Mucosa of descending colon (tissue), 3 donors: ENCODE data around the gene SLC46A1. TPM values are rescaled to one million over a fixed set of nuclear protein-coding genes. Genes with fewer than 3 reads are reported as not detected.
A peak's percentile ranks its signal among the peaks of the same experiment; 100 is the strongest.

Experiments
- ATAC-seq: fragments of 200-7000 bp; cut with Tn5 transposase; one replicate; pipeline ENCODE4 v1.9.1; 2020; ENCODE audit warnings: mild to moderate bottlenecking, moderate library complexity
- DNase-seq, 3 donors: peaks; one replicate each; pipeline ENCODE4 v3.0.0-alpha.2; 2020
- H3K36me3 ChIP-seq: fragments of 200-600 bp; one replicate; pipeline ENCODE4 v1.8.0; 2021; ENCODE audit warnings: low read depth, mild to moderate bottlenecking
- H3K4me1 ChIP-seq: fragments of 200-600 bp; one replicate; pipeline ENCODE4 v1.8.0; 2021; ENCODE audit warnings: low read depth, mild to moderate bottlenecking
- H3K4me3 ChIP-seq: fragments of 200-600 bp; one replicate; pipeline ENCODE4 v1.8.0; 2021; ENCODE audit warnings: mild to moderate bottlenecking
- H3K9me3 ChIP-seq: fragments of 200-600 bp; one replicate; pipeline ENCODE4 v1.8.0; 2021; ENCODE audit warnings: mild to moderate bottlenecking
- intact Hi-C, 2 donors: fragments of 100-400 bp; cut with DNase I in 1 of 2; cut with micrococcal nuclease in 1 of 2; formaldehyde crosslinking; loops; one replicate each; pipeline versions ENCODE4 v1.11.0 to v1.11.1; 2022; cut with DNase I, micrococcal nuclease
- total RNA-seq, 3 donors: library from RNA; stranded (reverse); fragmentation: NEBNext Ultra II Directional in 2 of 3; extraction: Animal tissue kit (Norgen Biotek cat#: 25700) in 2 of 3; gene quantifications; one replicate each; pipeline versions ENCODE4 v1.2.1 to v1.2.4, GENCODE V29; 2021 to 2023
- TF ChIP-seq, protein P1 (sequence below): fragments of 200-600 bp; IDR thresholded peaks from one replicate; pipeline ENCODE4 v1.8.0; 2022; ENCODE audit warnings: antibody characterized with exemption, mild to moderate bottlenecking
- donor health status: DM: no; HTN: no; CAD: no; lungs with moderate emphysema.
- donor health status: DM: no; HTN: no; CAD: no.
- donor health status: DM: no; HTN: yes; CAD: no.

The SLC46A1 gene
- total RNA-seq, 3 donors from 2014 or later: 4.2 to 10.0 (median 8.6) TPM

DNA sequence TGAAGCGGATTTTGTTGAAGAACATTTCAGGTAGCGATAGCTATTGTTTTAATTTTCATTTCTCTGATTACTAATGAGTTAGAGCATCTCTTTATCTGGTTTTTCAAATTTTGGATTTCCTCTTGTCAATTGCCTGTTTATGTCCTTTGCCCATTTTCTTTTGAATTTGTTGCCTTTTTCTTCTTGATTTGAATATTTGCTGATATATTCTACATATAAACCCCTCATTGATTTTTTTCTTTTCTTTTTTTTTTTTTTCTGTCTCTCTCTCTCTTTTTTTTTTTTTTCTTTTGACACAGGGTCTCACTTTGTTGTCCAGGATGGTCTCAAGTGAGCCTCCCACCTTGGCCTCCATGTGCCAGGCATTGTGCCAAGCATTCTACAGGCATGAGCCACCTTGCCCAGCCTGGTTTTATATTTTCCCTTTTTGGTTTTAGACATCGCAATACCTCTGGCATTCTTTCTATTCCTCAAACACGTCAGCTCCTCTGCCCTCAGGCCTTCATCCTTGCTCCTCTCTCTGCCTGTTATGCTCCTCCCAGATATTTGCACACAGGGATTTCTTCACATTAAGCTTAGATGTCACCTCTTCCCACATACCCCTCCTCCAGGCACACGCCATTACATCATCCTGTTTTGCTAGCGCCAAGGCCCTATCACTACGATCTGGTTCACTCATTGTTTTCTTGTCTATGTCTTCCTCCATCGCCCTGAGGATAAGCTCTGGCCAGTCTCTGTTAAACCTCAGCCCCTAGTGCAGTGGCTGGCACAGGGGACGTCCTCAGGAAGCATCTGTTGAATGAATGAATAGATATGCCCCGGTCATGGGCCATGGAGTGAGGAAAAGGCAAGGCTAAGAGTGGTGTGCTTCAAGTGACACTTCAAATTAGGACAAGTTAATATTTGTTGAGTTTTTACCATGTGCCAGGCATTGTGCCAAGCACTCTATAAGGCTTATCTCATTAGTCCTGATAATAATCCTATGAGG lies 25.9 kb downstream of the SLC46A1 start:
- ATAC-seq (no peak), DNase-seq (no peak)
- H3K9me3 ChIP-seq: no peaks in the 10 kb centered on the region
- intact Hi-C loops: no loop called here
- TF ChIP-seq, protein P1, sequence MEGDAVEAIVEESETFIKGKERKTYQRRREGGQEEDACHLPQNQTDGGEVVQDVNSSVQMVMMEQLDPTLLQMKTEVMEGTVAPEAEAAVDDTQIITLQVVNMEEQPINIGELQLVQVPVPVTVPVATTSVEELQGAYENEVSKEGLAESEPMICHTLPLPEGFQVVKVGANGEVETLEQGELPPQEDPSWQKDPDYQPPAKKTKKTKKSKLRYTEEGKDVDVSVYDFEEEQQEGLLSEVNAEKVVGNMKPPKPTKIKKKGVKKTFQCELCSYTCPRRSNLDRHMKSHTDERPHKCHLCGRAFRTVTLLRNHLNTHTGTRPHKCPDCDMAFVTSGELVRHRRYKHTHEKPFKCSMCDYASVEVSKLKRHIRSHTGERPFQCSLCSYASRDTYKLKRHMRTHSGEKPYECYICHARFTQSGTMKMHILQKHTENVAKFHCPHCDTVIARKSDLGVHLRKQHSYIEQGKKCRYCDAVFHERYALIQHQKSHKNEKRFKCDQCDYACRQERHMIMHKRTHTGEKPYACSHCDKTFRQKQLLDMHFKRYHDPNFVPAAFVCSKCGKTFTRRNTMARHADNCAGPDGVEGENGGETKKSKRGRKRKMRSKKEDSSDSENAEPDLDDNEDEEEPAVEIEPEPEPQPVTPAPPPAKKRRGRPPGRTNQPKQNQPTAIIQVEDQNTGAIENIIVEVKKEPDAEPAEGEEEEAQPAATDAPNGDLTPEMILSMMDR: no peak
- H3K4me3 ChIP-seq: no peak overlapping the region
- peaks cover 2% of the 10 kb centered on the region for H3K4me1 ChIP-seq
- no peaks in the 10 kb centered on the region for H3K36me3 ChIP-seq

DNA sequence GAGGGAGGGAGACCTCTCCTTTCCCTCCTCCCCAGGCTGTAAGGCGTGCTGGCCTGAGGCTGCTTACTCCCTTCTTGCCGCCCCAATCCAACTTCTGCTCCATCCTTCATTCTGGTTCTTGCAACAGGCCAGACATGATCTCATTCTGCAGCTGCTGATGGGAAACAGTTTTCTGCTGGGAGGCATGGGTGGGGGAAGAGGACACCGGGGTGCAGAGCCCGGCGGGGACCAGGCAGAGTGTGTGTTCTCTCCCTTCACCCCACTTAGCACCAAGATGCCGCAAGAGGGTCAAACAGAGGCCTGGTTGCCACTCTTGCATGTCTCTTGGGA lies 33.1 kb downstream of the SLC46A1 start:
- Histone ChIP-seq H3K4me1 (peaks cover 11% of the 10 kb centered on the region), H3K9me3 (no peaks in the 10 kb centered on the region), H3K4me3 (no peak overlapping the region), H3K36me3 (no peaks in the 10 kb centered on the region)
- TF ChIP-seq, protein P1: no peak
- intact Hi-C loops: no loop called here
- ATAC-seq (no peak), DNase-seq (no peak)

DNA sequence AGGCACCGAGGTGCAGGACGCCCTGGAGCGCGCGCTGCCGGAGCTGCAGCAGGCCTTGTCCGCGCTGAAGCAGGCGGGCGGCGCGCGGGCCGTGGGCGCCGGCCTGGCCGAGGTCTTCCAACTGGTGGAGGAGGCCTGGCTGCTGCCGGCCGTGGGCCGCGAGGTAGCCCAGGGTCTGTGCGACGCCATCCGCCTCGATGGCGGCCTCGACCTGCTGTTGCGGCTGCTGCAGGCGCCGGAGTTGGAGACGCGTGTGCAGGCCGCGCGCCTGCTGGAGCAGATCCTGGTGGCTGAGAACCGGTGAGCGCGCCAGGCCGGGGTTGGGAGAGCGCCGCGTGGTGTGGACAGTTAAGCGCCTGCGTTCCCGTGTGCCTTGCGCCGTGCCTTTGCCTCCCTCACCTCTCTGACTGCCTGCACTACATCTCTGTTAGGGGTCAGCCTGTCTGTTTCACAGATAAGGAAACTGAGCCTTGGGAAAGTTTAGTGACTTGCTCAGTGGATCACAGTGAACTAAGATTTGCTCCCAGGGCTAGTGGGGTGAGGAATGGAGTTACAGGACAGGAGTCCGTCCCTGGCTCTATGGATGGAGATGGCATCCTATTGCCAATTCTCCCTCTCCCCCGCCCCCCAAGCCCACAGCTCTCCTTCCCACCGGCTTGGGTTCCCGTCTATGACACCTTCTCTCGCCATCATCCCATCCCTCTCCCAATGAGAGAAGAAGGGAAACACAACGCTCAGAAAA lies 33.6 kb downstream of the SLC46A1 start:
- intact Hi-C loops: no loop called here
- TF ChIP-seq, protein P1: no peak
- Histone ChIP-seq H3K4me1 (peaks cover 11% of the 10 kb centered on the region), H3K4me3 (no peak overlapping the region), H3K9me3 (no peaks in the 10 kb centered on the region), H3K36me3 (no peaks in the 10 kb centered on the region)
- peak in 1 of 3 donors; percentile 53 for DNase-seq
- ATAC-seq: peak; percentile 6

DNA sequence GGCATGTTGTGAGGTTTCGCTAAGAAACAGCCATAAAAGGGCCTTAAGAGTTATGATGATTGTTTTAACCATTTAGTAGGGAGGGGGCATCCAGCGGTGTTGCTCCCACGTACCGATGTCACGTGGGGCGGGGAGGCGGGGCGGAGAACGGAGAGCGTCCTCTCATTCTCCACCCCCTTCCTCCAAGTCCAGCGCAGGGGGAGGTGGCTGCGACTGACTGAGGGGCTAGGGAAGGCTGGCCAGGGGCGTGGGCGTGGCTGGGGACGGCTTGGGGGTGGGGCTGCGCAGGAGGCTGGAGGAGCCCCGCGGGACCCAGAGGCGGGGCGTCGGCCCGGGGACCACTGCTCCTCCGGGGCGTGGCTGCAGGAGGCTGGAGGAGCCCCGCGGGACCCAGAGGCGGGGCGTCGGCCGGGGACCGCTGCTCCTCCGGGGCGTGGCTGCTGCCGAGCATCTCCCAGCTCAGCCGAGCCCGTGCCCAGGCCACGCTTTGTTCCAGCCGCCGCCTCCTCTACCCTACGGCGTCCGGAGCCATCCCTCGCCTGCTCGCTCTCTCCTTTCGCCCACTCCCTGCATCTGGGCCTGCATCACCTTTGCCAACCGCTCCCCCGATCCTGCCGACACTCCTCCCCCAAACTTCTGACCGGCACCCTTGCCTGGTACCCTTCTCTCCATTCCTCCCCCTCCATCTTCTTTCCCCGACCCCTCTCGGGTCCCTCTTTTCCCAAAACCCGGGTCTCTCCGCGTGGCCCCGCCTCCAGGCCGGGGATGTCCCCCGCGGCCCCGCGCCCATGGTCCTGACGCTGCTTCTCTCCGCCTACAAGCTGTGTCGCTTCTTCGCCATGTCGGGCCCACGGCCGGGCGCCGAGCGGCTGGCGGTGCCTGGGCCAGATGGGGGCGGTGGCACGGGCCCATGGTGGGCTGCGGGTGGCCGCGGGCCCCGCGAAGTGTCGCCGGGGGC lies 34.5 kb downstream of the SLC46A1 start, which contains the start of gene SARM1:
SARM1 (plus strand) TSS at position 450 of the 958 bp plus-strand sequence; CDS start at position 789, 339 bp downstream.
- Histone ChIP-seq H3K9me3 (no peaks in the 10 kb centered on the region), H3K4me1 (peaks cover 11% of the 10 kb centered on the region), H3K4me3 (no peak within 1 kb of the TSS), H3K36me3 (no peaks in the 10 kb centered on the region)
- DNase-seq (peak; percentile 76 to 91 (median 81)), ATAC-seq (peak; percentile 88)
- intact Hi-C loops: no loop called here
- TF ChIP-seq, protein P1: no peak

DNA sequence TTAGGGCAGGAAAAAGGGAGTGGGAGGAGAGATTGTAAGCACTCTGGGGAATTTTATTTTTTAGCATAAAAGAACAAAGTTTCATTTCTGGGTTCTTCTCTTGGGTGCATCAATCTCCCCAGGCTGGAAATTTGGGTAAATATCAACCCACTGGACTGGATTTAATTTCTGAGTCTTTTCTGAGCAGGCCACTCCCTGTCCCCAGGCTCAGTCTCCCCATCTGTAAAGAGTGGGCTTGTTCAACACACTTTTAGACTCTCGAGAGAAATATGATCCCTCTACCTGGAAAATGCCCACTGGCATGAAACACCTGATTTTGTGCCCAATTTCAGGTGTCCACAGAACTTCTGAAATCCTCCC lies 35.3 kb downstream of the SLC46A1 start:
- TF ChIP-seq, protein P1: no peak
- DNase-seq (no peak), ATAC-seq (no peak)
- intact Hi-C loops: no loop called here
- H3K4me1 ChIP-seq: peaks cover 11% of the 10 kb centered on the region
- H3K36me3 ChIP-seq: no peaks in the 10 kb centered on the region
- H3K9me3 ChIP-seq: no peaks in the 10 kb centered on the region
- no peak overlapping the region for H3K4me3 ChIP-seq
